ENCODE results near the gene ZNF169.
A peak's percentile ranks its signal among the peaks of the same experiment; 100 is the strongest.
"Not testable (repeated sequence)": the region's sequence is repeated elsewhere in the genome, so short reads cannot be mapped to it uniquely, and the experiment has no call there.

The ZNF169 gene

DNA sequence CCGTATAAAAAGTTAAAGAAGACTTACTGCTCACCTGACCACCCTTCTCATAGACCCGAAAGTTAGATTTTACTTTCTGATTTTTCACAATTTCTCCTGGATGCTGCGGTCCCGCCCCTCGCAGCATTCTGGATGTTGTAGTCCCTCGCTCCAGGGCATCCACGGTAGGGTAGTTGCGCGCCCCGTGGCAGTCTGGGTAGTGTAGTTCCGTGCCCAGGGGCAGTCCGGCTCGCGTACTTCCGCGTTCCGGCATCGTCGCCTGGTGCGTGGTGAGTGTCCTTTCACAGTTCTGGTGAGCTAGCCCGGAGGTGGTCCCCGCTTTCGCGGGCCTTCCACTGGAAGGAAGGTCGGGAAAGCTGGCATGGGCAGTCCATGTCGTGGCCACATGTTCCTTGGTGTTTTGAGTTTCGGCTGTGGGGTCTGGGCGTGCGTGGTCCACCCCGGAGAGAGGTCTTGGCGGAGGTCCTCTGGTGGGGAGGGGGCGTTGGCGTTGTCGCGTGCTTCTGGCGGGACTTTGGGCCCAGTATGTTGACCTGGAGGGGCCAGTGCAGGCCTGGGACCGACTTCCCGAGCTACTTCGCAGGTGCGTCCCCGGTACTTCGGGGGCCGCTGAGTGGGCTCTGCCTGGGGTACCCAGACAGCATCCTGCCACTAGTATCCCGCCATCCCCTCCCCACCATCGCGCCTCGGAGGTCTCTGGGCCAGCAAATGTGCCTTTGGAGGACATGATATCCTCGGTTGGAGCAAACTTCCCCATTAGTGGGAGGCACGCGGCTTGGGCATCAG is at the start of gene ZNF169:
Gene ZNF169, plus strand, starts transcription at position 222 of the 786 bp plus-strand sequence. CDS start 19,515 bp downstream, outside the sequence.
- peak; percentile 92 to 93 for DNase-seq

DNA sequence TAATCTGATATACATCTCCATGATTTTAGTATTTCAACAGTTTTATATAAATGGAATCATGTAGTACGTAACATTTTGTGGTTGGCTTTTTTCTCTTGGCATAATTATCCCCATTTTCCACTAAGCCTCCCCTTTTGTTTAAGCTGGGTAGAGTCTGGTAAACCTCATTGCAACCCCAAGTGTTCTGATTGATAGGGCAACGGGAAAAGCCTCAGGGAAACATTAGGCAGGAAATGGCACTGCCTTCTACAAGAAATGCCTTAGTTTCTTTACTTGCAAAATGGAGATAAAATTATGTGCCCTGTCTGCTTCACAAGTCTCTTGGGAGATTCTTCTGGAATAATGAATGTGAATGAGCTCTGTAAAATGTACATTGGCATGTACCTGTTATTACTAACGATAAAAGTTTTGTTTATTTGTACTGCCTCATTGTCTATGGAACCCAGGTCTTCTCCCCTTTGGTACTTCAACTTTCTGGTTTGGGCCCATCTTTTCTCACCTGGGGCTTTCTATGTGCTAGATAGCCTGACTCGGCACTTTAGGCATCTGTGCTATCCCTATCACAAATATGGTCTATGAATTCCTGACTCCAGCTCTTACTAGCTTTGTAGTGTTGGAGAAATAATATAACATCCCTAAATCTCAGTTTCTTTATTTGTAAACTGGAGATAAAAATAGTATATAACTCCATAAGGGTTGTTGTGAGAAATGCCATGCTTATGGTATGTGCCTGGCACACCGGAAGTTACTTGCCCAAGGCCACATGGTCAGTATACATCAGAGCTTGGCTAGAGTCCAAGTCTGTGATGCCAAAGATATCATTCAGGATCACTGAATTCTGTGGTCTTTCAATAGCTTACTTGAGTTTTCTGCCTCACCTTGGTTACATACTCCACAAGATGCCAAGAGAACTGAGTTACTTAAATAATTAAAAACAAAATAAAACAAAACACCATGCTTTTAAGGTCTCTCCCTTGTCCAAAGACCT is 48.2 kb upstream of the ZNF169 start:
- no peak for DNase-seq

DNA sequence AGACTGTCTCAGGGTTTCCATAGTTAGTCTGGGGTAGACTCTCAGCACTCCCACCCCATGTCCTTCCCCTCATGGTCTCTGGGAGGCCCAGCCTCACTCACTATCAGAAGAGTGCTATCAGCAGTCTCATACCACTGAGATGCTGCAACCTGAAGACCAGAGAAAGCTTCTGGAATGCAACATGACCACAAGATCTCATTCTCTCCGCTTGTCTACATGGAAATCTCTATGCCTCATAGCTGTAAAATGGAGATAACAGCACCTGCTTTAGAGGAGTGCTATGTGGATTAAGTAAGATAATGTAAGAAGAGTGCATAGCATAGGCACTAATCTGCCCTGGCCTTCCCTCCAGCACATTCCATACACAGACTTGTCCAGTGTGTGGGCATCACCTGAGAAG is 47.0 kb upstream of the ZNF169 start:
- DNase-seq: no peak

DNA sequence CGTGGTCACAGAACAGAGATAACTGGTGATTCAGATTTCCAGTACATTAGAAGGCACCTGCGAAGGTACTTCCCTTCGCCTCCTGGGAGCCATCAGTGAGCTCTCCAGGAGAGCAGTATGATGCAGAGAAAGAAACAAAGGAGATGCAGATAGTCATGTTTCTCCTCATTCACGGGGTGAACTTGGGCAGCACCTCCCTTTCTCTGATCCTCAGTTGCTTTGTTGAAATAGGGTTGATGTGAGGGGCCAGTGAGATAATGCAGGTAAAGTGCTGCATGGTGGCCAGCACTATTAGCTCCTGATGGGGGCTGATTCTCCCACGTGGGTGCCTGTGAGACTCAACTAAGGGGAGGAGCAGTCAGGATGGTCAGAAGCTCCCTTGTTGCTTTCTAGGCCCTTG is 46.6 kb upstream of the ZNF169 start:
- no peak for DNase-seq

DNA sequence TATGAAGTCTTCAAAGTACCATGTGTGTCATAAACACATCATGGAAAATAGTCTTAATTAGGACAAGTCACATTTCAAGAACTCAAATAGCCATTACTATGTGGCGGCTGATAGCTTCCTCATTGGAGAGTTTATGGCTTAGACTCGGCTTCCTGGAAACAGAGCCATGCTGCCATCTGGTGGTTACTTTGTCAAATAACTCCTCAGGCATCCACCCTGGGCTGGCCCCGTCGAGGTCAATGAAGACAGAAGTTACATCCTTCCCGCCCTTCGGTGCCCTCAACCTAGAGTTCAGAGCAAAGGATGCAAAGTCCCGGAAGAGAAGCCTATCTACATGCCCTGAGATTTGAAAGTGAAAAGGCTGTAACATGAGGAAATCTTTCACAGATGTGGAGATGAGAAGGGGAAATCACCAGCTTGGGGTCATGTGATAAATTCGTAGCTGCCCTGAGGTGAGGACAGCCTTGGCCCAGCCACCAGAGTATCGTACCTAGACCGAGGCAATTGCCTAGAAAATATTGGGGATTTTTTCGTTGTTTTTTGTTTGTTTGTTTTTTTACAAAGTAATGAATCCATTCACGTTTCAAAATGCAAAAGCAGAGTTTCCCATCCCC is 45.5 kb upstream of the ZNF169 start:
- peak; percentile 74 to 80 for DNase-seq

DNA sequence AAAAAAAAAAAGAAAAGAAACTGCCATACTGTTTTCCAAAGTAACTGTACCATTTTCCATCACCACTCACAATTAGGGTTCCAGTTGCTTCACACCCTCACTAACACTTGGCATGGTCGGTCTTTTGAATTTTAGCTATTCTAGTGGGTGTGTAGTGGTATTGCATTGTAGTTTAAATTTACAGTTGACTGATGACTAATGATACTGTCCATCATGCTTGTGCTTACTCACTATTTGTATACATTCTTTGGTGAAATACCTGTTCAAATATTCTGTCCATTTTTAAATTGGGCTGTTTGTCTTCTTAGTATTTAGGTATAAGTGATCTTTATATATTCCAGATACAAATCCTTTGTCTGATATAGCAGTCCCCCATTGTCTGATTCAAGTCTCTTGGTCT is 36.2 kb upstream of the ZNF169 start:
- DNase-seq: no peak

DNA sequence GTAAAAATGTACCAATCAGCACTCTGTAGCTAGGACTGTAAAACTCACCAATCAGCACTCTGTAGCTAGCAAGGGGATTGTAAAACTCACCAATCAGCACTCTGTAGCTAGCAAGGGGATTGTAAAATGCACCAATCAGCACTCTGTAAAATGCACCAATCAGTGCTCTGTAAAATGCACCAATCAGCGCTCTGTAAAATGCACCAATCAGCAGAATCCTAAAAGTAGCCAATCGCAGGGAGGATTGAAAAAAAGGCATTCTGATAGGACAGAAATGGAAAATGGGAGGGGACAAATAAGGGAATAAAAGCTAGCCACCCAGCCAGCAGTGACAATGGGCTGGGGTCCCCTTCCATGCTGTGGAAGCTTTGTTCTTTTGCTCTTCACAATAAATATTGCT is 33.7 kb upstream of the ZNF169 start:
- not testable (repeated sequence) for DNase-seq

DNA sequence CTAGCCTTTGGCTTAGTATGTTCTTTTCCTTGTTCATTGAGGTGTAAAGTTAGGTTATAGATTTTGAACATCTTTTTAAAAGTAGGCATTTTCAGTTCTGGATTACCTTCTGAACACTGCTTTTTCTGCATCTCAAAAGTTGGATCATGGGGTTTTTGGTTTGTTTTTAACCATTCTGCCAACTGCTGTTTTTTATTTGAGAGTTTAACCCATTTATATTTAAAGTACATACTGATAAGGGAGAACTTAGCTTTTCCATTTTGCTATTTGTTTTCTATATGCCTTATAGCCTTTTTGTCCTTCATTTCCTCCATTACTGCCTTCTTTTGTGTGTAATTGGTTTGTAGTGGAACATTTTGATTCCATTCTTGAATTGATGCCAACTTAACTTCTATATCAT is 30.5 kb upstream of the ZNF169 start:
- no peak for DNase-seq

DNA sequence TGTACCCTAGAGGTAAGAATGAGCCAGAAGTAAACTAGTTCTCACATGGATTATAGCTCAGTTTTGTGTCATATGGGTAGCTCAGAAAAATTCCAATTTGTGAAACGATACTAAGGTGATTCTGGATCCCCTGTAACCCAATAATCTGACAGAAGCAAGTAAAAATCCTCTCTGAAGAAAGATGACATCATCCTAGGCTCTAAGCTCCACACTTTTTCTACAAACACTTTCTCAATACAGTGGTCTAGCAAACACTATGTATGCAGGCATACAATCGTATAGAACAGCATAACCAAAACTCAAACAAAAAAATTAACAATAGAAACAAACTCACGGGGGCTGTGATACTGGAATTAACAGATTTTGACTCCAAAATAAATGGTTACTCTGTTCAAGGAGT is 26.7 kb upstream of the ZNF169 start:
- DNase-seq: no peak

DNA sequence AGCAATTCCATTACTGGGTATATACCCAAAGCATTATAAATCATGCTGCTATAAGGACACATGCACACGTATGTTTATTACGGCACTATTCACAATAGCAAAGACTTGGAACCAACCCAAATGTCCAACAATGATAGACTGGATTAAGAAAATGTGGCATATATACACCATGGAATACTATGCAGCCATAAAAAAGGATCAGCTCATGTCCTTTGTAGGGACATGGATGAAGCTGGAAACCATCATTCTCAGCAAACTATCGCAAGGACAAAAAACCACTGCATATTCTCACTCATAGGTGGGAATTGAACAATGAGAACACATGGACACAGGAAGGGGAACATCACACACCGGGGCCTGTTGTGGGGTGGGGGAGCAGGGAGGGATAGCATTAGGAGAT is 18.0 kb upstream of the ZNF169 start:
- not testable (repeated sequence) for DNase-seq

DNA sequence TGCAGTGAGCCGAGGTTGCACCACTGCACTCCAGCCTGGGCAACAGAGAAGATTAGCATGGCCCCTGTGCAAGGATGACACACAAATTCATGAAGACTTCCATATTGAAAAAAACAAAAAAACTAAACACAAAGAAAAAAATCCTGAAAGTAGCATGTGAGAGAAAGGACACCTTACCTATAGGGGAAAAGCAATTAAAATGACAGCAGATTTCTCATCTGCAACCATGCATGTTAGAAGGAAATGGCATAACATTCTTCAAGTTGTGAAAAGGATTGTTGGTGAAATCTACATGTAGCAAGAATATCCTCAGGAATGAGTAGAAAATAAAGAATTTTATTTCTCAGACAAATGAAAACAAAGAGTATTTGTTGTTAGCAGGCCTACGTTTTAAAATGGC is 13.4 kb upstream of the ZNF169 start:
- DNase-seq: no peak

DNA sequence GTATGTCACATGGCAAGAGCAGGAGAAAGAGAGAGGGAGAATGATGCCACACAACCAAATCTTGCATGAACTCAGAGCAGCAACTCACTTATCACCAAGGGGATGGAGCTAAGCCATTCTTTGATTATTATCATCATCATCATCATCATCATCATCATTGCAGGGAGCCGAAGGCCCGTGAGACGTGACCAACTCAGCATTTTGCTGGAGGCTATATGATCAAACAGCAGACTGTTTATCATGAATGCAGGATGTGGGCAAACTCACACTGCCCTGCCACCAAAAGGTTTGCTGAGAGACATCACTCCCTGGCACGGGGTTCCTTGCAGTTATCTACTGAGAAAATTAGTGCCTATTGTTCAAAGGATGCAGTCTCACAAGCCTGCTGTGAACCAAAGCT is 8.6 kb upstream of the ZNF169 start:
- no peak for DNase-seq

DNA sequence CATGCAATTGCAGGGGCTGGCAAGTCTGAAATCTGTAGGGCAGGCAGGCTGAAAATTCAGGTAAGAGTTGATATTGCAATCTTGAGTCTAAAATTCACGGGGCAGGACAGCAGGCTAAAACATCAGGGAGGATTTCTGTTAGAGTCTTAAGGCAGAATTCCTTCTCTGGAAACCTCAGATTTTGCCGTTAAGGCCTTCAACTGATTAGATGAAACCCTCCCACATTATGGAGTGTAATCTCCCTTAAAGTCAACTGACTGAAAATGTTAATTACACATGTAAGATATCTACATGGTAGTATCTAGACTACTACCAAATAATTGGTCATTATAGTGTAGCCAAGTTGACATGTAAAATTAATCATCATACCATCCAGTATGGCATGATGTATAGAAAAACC is 3.1 kb upstream of the ZNF169 start:
- DNase-seq: no peak

DNA sequence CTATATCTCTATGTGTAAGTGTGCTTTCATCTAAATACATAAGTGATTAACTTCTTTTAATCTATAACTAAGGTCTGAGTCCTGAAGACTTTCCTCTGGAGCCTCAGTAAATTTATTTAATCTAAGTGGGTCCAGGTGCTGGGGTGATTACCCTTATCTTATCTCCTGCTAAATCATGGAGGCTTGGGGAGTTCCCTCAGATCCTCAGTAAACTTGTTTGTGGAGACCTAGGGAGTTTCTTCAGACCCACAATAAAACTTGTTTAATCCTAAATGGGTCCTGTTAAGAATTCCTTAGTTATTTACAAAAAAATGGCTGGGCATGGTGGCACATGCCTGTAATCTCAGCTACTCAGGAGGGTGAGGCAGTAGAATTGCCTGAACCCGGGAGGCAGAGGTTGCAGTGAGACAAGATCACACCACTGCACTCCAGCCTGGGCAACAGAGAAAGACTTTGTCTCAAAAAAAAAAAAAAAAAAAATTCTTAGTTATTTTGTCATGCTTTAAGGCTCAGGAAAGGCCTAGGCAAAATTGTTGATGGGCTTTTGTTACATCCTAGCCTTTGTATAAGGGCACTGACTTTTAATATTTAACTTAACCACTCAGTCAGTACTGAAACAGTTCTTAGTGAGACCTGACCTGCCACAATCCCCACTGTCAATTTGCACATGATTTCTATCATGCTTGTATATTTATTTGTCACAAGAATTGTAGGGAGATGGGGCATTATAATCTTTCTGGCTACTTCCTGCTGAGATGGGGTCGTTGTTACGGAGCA is 6.7 kb downstream of the ZNF169 start:
- not testable (repeated sequence) for DNase-seq

DNA sequence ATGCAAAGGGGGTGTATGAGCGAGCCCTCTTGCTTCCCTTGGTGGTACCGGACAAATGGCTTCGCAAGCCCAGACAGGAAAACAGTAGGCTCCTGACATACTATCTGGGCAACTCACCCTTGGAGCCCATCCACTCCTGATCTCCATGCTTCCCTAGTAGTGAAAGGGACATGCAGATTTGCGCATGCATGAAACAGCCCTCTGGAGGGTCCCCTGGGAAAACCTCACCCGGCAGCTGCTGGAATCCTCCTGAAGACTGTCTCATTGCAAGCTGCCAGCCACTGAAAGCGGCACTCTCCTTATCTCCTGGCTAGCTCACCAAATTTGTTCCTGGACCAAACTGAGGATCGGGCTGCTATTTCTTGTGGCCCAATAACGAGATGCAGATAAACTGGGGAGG is 10.2 kb downstream of the ZNF169 start:
- DNase-seq: no peak

DNA sequence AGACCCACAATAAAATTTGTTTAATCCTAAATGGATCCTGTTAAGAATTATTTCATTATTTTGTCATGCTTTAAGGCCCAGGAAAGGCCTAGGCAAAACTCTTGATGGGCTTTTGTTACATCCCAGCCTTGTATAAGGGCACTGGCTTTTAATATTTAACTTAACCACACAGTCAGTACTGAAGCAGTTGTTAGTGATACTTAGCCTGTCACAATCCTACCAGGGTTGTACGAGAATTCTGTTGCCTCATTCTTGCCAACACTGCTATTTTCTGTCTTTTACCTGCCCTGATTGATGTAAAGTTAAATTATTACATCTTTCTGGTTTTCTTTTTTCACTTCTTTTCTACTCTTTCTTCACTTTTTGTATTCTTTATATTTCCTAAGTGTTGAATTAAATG is 10.9 kb downstream of the ZNF169 start:
- no peak for DNase-seq

DNA sequence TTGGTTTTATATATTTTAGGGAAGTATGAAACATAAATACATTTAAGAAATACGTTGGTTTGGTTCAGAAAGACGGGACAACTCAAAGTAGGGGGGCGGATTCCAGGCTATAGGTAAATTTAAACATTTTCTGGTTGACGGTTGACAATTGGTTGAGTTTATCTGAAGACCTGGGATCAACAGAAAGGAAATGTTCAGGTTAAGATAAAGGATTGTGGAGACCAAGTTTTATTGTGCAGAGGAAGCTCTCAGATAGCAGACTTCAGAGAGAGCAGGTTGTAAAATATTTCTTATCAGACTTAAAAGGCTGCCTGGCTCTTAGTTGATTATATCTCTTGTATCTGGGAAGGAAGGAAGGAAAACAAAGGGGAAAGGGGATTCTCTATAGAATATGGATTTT is 17.9 kb downstream of the ZNF169 start:
- not testable (repeated sequence) for DNase-seq

DNA sequence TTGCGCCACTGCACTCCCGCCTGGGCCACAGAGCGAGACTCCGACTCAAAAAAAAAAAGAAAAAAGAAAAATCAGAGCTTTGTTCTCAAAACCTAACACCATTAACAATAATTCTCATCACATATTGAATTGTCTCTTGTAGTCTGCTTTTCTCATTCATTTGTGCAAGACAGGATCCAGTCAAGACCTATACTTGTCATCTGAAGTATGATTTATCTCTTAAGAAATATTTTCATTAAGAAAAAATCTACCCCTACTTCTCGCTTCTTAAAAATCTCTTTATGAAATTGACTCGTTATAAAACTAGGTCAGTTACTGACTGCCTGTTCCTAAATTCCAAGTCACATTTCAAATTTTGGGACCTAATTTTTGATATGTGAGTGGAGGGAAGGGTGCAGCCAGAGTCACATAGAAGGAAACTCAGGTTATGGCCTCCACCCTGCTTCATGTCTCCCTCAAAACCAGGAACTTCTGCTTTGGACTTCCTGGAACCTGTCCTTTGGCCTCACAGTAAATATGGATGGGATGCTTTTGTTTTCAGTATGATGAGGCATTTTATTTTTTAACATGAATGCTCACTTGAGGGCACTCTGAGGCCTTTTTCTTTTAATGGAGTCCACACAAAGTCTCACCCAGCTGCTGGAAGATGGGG is 18.9 kb downstream of the ZNF169 start:
- DNase-seq: no peak

DNA sequence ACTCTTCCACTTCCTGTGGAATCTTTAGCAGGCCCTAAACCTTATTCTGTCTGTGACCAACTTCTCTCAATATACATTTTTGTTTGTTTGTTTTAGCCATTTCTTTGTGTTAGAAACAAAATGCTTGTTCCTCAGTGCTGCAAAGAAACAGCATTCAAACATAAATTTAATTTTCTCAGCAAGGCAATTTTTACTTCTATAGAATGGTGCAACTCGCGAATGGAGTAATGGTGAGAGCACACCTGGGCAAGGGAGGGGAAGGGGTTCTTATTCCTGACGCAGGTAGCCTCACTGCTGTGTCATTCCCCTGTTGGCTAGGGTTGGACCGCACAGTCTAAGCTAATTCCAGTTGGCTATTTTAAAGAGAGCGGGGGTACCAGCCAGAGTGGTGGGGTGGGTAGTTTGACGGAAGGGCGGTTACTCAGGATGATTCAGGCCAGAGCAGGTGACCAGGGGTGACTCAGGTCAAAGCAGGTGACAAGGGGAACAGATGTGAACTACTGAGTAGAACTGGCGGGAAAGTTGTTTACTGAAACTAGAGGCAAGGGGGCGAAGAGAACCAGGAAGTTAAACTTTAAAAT is 21.4 kb downstream of the ZNF169 start:
- no peak for DNase-seq

DNA sequence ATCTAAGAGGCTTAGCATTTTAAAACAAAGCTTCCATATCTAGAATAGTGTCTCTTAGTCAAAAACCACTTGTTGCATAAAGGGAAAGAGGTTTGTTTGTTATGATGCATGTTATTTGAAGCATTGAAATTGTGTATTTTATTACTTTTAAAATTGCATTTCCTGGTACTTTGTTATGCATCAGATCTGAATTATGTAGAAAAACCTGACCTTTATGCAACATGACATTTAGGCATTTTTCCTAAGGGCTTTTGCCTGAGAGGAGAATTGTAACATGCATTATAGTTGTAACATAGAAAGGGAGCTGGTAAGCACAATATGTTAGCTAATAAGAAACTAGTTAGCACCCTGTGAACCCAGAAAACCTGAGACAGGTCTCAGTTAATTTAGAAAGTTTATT is 22.0 kb downstream of the ZNF169 start:
- DNase-seq: no peak

DNA sequence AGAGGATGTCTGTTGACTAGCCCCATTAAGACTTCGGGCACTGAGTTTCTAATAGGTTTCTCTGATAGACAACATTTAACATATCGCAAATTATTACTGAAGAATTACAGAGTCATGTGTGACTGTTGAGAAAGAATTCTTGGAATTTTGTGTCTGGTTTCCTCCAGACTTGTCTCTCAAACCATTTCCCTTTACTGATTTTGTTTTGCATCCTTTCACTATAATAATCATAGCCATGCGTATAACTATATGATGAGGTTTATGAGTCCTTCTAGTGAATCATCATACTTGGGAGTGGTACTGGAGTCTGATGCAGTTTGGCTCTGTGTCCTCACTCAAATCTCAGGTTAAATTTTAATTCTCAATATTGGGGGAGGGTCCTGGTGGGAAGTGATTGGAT is 27.0 kb downstream of the ZNF169 start:
- no peak for DNase-seq
